Activated T-cell treated with anti-CD3 and anti-CD28 coated beads for 4 hours (primary cell): ENCODE measurements around the gene EME1.
"Not testable (repeated sequence)": the region's sequence is repeated elsewhere in the genome, so short reads cannot be mapped to it uniquely, and the experiment has no call there.

Source experiments
- DNase-seq: peaks from one replicate; pipeline ENCODE4 v3.0.0-alpha.2; 2020

EME1 gene

GRCh38 chr17:50426814-50427787, 54.1 kb downstream of the EME1 start:
- peak; percentile 5 for DNase-seq

DNA sequence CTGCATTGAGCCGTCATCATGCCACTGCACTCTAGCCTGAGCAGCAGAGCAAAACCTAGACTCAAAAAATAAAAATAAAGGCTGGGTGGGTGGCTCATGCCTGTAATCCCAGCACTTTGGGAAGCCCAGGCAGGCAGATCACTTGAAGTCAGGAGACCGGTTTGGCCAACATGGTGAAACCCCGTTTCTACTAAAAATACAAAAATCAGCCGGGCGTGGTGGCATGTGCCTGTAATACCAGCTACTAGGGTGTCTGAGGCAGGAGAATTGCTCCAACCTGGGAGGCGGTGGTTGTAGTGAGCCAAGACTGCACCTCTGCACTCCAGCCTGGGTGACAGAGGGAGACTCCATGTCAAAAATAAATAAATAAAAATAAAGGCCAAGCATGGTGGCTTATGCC, 55.1 kb downstream of the EME1 start:
- not testable (repeated sequence) for DNase-seq

DNA sequence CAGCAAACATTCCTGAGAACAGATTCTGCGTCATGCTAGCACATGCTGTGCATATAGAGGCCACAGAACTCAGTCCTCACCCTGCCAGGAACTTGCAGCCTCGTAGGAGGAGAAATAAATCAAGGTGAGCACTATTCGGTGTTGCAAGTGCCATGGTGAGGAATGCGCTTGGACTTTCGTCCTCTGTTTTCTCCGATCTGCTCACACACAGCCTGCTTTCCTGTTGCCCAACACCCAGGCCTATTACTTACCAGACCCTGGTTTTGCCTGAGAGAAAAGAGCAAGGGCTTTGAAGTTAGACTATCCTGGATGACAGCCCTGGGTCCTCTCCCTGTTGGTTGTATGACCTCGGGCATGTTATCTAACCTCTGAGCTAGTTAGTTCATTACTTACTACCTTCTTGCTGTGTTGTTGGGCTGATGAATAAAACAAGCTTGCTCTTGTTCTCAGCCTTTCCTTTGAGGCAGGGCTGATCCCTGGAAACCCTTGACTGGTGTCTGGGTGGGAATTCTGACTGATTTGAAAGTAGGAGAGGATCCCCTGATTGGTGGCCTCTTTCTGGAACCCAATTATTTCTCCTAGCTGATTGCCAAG, 55.9 kb downstream of the EME1 start:
- no peak for DNase-seq

- no peak for DNase-seq
Observed at GRCh38 chr17:50429793-50430192, 56.8 kb downstream of the EME1 start.
